GM19372 (cell line): ENCODE data around the gene SLC2A10.

Source experiments
- ATAC-seq: cut with Tn5 transposase; IDR thresholded peaks from one replicate; pipeline ENCODE4 v1.9.1; 2021; ENCODE audit warnings: mild to moderate bottlenecking, low read depth, moderate library complexity; ENCODE audit not compliant: unreplicated experiment

SLC2A10 gene

DNA sequence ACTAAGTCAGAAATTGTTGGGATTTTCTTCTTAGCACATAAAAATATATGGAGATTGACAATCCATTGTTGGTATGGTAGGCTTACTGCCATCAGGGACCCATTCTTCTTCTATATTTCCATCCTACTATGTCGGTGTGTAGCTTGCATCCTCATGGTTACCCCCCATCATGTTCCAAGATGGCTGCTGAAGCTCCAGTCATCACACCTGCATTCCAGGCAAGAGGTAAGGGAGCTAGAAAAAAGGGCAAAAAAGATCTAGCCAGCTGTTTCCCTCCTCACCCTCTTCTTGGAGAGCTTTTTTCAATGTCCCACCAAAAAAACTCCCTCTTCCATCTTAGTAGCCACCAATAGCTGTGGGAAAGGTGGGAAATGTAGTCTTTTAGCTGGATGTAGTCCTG is 13.6 kb downstream of the SLC2A10 start:
- no peak for ATAC-seq

- ATAC-seq: no peak
Measured at GRCh38 chr20:46724343-46724959, 15.0 kb downstream of the SLC2A10 start.

DNA sequence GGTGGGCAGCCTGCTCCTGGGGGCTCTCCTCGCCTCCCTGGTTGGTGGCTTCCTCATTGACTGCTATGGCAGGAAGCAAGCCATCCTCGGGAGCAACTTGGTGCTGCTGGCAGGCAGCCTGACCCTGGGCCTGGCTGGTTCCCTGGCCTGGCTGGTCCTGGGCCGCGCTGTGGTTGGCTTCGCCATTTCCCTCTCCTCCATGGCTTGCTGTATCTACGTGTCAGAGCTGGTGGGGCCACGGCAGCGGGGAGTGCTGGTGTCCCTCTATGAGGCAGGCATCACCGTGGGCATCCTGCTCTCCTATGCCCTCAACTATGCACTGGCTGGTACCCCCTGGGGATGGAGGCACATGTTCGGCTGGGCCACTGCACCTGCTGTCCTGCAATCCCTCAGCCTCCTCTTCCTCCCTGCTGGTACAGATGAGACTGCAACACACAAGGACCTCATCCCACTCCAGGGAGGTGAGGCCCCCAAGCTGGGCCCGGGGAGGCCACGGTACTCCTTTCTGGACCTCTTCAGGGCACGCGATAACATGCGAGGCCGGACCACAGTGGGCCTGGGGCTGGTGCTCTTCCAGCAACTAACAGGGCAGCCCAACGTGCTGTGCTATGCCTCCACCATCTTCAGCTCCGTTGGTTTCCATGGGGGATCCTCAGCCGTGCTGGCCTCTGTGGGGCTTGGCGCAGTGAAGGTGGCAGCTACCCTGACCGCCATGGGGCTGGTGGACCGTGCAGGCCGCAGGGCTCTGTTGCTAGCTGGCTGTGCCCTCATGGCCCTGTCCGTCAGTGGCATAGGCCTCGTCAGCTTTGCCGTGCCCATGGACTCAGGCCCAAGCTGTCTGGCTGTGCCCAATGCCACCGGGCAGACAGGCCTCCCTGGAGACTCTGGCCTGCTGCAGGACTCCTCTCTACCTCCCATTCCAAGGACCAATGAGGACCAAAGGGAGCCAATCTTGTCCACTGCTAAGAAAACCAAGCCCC is 16.0 kb downstream of the SLC2A10 start:
- ATAC-seq: no peak

- no peak for ATAC-seq
Measured at GRCh38 chr20:46731770-46732169, 22.3 kb downstream of the SLC2A10 start.

DNA sequence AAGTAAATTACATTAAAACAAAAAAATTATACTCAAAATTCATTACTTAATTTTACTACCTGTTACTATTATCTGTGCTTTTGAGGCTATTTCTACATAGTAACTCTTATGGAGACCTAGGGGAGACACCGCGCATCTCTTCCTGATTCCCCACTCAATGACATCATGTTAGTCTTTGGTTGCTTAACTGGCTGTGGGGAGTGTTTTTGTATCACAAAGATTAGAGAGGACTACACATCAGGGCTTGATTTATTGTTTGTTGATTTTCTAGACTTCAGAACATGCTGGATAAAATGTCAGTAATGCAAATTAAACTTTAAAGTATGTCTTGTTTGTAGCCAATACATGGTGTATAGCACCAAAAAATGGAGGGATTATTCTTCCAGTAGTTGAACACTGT is 26.0 kb downstream of the SLC2A10 start:
- ATAC-seq: no peak

DNA sequence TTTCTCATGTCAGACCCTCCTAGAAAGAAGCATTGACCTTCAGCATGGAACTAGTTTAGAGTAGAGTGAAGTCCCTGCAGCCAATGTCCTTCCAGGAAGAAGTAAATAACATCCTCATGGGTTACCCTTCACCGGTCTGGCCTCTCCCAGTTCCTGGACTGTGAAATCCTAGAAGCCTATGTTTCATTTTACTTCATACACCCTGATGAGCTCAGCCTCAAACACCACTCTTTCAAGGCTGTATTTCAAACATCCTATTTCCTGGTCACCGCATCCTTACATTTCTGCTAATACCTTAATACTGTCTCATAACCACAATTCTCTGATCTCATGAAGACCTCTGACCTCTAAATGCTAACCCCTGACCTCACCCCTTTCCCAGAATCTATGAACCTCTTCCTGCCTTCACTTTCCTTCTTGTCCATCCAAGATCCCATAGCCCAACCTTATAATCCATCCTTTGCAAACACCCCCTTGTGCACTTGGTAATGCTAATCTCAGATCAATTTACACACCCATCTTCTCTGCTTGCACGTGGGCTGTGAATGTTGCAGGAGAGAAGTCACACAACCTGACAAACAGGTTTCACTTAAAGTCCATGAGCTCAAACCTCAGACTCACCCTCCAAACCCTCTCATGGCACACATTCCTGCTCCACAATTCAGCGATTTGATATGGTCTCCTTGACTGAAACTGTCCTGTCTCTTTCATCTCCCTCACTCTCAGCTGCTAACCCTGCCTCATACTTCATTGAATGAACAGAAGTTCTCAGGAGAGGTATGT is 30.2 kb downstream of the SLC2A10 start:
- no peak for ATAC-seq

DNA sequence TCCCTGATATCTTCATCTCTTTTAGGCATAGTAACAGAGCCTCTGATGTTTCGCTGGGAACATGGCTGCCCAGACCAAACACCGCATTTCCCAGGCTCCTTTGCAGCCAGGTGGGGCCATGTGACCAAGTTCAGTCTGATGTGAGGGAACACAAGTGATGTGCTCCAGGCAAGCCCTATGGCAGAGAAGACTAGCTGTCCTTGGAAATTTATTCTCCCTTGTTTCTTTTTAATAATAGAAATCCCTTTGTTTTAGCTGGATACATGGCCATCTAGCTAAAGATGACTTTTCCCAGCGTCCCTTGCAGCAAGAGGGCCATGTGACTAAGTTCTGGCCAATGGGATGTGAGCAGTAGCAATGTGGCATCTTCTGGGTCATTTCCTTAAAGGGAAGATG is 30.8 kb downstream of the SLC2A10 start:
- ATAC-seq: no peak

DNA sequence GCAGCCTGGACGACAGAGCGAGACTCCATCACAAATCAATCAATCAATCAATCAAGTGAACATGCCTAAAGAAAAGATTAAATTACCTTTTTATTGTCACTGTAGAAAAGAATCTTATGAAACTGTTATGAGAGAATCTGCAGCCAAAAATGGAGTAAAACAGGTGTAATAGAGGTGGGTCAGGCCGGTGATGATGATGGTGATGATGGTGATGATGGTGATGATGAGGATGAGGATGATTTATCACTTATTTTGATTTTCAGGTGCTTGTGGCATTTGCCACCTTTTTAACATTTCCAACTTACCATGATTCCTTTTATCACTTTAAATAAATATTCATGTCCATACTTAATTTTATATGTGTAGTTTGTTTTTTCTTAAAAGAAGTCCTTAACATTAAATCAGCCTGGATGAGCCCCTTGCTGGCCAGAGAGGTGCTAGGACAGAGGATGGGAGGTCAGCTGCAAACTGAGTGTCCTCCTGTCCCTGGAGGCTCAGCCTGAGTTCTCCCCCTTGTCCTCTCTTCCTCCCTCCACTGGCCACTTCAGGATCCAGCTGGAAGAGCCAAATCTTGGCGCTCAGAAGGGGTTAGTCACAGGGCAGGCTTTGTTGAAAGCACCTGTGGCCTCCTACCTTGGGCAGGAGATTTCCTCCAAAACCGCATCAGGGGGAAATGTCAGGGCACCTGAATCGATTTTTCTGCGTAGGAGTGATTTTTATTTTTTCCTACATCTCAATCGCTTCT is 32.6 kb downstream of the SLC2A10 start:
- no peak for ATAC-seq

DNA sequence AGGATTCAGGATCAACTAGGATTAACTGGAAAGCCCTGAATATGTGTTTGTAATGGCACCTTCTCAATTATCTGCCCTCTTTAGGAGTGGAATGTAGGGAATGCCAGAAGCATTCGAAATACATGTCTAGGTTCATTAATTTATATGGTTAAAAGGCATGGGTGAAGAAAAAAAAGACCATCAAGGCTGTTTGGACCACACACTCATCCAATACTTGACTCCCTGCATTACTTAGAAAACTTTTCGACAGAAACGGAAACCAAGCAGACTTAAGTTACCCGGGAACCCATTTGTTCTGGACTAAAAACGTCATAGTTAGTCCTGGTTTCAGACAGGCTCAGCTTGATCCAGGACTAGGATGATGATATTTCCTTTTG is 33.2 kb downstream of the SLC2A10 start:
- no peak for ATAC-seq

- no peak for ATAC-seq
Measured at GRCh38 chr20:46743088-46743487, 33.6 kb downstream of the SLC2A10 start.

DNA sequence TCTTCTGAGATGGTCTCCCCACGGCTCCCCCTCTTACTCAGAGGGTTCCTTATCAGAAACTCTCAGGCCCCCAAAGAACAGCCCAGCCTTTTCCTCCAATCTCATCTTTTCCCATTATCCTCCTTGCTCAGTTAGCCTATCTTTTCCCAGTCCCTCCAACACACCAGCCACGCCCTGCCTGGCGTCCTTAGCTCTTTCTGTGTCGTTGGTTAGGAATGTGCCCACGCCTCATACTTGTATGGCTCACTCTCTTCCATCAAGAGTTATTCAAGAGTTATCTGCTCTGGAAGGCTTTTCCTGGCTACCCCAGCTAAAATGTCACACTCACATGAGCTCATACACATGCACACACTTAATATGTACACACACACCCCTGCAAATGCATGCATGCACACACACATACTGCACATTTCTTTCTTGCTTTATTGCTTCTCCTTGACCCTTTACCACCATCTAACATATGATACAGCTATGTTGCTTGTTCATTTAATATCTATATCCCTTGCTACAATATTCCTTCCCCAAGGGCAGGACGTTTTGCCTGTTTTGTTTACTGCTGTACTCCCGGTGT is 37.6 kb downstream of the SLC2A10 start:
- no peak for ATAC-seq

- ATAC-seq: no peak
Measured at GRCh38 chr20:46749147-46749546, 39.7 kb downstream of the SLC2A10 start.

DNA sequence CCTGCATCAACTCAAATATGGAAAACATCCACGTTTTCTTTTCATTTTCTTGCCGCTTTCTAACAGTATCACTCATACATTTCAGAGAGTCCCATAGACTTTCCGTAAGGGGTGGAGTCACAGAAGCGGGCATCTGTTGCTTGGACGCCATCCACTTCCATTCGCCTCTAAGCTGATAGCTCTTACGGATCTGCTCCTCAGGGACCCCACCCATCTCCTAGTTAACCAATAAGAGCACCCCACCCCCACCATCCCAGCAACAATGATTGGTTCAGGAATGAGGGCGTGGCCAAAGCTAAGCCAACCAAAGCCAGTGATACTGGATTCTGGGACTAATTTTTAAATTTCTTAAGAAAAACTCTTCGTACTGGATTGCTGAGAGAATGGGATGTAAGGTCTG is 42.4 kb downstream of the SLC2A10 start:
- ATAC-seq: no peak

DNA sequence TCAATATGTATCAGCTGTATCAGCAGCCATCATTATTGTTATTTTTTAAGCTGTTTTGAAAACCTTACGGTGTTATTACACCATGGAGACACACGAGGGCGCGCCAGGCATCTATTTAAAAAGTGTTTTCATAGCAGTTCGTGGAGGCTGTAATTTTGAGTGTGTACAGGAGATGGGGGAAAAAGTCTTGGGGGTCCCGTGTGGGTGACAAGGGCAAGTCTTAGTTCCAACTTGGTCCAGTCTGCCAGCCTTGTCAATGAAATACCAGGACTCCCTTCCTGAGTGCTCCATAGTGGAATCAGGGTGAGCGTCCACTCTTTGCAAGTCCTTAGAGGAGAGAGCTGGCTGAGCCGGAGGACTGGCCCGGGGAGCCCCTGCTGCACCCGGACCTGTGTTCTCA is 43.3 kb downstream of the SLC2A10 start:
- ATAC-seq: no peak

DNA sequence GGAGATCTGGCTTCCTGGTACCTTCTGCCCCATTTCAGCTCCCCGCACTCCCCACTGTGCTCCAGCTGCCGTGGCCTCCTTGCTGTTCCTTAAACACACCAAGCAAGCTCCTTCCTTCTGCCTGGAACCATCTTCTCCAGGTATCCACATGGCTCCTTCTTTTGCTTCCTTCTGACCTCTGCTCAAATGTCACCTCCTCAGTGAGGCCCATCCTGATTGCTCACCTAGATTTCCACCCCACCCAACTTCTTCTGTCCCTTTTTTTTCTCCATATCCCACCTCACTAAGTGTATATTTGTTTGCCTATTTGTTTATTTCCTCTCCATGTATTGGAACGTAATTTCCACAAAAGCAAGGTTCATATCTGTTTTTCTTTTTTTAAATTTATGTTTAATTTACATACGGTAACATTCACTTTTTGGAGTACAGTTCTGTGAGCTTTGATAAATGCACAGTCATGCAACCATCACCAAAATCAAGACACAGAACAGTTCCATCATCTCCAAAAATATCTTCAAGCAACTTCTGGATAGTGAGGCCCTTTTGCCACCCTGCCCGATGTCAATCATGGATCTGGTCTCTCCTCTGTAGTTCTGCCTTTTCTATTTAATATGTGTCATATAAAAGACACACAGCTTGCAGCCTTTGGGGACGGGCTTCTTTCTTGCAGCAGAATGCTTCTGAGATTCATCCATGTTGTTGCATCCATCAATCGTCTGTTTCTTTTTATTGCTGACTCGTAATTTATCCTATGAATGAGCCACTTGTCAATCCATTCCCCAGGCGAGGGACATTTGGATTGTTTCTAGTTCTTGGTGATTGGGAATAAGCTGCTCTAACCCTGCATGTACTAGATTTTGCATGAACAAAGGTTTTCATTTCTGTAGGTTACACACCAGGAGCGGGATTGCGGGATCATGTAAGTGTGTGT is 46.3 kb downstream of the SLC2A10 start:
- ATAC-seq: no peak

GRCh38 chr20:46756419-46756818 is 47.0 kb downstream of the SLC2A10 start:
- ATAC-seq: no peak

DNA sequence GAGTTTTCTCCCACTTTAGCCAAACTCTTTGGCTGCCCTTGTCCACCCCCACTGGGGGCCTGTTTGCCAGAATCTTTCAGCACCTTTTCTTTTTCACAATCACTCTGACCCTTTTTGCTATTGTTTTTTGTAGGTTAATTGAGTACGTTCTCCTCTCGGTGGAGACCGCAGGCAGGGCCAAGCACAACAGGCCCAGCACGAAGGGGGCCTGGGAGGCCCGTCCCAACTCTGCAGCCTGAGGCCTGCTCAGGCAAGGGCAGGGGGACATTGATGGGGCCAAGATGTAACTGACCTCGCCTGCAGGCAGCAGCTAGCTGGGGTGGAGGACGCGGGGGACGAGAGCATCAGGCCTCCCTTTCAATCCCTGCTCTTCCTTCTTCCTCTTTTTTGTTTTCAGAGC is 47.7 kb downstream of the SLC2A10 start:
- no peak for ATAC-seq

DNA sequence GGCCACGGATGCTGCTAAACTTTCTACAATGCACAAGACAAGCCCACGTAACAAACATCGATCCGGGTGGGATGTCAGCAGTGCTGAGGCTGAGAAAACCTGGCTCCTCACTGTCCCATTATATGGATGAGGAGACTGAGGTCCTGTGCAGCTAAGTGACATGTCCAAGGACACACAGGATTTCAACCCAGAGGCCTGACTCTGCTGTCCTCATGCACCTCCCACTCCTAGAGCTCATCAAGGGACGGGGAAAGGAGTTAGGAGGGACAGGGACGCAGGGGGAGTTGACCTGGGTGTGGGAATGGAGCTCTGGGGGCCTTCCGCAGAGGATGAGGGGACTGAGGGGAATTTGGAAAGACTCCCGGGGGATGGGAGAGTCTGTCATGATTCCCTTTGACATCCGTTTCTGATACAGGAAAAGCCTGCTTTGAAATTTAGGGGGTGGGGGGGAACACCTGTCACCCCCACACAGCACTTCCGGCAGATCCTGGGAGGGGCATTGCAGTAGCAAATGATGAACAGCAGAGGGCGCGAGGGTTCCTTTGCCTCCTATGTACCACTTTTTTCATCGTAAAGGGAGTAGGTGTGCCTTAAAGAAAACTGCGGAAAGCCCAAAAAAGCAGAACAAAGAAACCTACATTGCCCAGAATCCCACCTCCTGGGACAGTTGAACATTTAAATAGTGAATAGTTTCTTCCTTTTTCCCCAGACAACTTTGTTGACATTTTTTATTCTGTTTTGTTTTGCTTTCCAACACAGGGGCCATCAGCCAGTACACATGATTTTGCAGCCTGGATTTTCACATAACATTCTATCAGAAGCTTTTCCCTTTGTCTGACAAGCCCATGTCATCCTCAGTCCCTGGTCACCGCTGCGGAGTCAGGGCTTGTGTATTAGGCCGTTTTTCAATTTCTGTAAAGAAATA is 48.6 kb downstream of the SLC2A10 start:
- no peak for ATAC-seq
